SK-N-MC (cell line): ENCODE measurements around the gene SIVA1.

Source experiments
- EZH2 ChIP-seq: fragments of 200-600 bp; sonication (generic); IDR thresholded peaks from one replicate; pipeline ENCODE4 v1.6.1; 2017; ENCODE audit warnings: antibody characterized with exemption
- POLR2AphosphoS5 ChIP-seq: IDR thresholded peaks from 2 replicates; pipeline ENCODE4 v1.6.1; 2012; ENCODE audit warnings: mild to moderate bottlenecking, low read depth, low read length, borderline replicate concordance

GRCh38 chr14:104795781-104796686, 43.1 kb downstream of the SIVA1 start:
- TF ChIP-seq POLR2AphosphoS5: no peak
- no peak for TF ChIP-seq EZH2
